ENCODE data around the gene LEFTY2. TPM values are rescaled to one million over a fixed set of nuclear protein-coding genes. Genes with fewer than 3 reads are reported as not detected.
A peak's percentile ranks its signal among the peaks of the same experiment; 100 is the strongest.

The LEFTY2 gene
- total and polyA plus RNA-seq, 9 of the 15 experiments (the other 6 are each of a cell fraction or from before 2014, with no cell fraction given): 0.04 to 0.14 TPM; not detected in 7

DNA sequence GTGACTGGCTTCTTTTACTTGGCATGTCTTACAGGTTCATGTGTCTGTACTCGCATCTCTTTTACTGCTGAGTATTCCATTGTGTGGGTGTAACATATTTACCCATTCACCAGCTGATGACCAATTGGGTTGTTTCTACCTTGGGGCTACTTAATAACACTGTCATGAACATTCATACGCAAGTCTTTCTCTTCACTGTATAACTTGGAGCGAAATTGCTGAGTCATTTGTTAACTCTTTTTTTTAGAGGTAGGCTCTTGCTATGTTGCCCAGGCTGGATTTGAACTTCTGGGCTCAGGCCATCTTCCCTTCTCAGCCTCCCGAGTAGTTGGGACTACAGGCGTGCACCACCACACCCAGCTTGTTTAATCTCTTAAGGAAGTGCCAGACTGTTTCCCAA is 23.5 kb downstream of the LEFTY2 start (continued):
- TF ChIP-seq ETV6 (IDR thresholded peaks at IDR 0.05; ENCODE audit: borderline replicate concordance in 1 of 2, low read depth in 2 of 2, low read length in 1 of 2) (no peak), ETV6 (CRISPR knock-in tag; IDR thresholded peaks at IDR 0.05; ENCODE audit: borderline replicate concordance) (no peak), NFE2 (IDR thresholded peaks at IDR 0.05; ENCODE audit: low read depth) (peak; percentile 93), PTTG1 (tag; IDR thresholded peaks at IDR 0.05; ENCODE audit: low read depth) (no peak), PHF21A (IDR thresholded peaks at IDR 0.05; ENCODE audit: borderline replicate concordance, low read depth) (no peak), JUND (IDR thresholded peaks at IDR 0.05; ENCODE audit: borderline replicate concordance, low read depth, low read length) (no peak), JUND (tag; IDR thresholded peaks at IDR 0.05; ENCODE audit: borderline replicate concordance, low read depth, low read length) (no peak), TAF7 (tag; IDR thresholded peaks at IDR 0.05) (no peak), HDAC2 (IDR thresholded peaks at IDR 0.05) (0 out of 2 replicates have a peak, but pooled peaks have one; percentile 36), FUS (optimal IDR thresholded peaks at IDR 0.05; ENCODE audit: low read depth, low read length) (no peak), MAZ (CRISPR knock-in tag; conservative IDR thresholded peaks at IDR 0.05 in 1 of 2, IDR thresholded peaks at IDR 0.05 in 1 of 2) (no peak), ZC3H8 (IDR thresholded peaks at IDR 0.05) (no peak), PHF20 (IDR thresholded peaks at IDR 0.05; ENCODE audit: partially characterized antibody) (no peak), KAT2B (IDR thresholded peaks at IDR 0.05; ENCODE audit: low read depth, low read length) (no peak), XRCC5 (IDR thresholded peaks at IDR 0.05; ENCODE audit: low read depth, low read length) (no peak), SMAD4 (CRISPR knock-in tag; conservative IDR thresholded peaks at IDR 0.05) (0 out of 2 replicates have a peak, but pooled peaks have one; percentile 33), ADNP (tag; IDR thresholded peaks at IDR 0.05) (no peak), BCOR (IDR thresholded peaks at IDR 0.05) (0 out of 2 replicates have a peak, but pooled peaks have one; percentile 19), C11orf30 (IDR thresholded peaks at IDR 0.05; ENCODE audit: low read depth) (peak; percentile 95)
- TF ChIP-seq, protein P1, sequence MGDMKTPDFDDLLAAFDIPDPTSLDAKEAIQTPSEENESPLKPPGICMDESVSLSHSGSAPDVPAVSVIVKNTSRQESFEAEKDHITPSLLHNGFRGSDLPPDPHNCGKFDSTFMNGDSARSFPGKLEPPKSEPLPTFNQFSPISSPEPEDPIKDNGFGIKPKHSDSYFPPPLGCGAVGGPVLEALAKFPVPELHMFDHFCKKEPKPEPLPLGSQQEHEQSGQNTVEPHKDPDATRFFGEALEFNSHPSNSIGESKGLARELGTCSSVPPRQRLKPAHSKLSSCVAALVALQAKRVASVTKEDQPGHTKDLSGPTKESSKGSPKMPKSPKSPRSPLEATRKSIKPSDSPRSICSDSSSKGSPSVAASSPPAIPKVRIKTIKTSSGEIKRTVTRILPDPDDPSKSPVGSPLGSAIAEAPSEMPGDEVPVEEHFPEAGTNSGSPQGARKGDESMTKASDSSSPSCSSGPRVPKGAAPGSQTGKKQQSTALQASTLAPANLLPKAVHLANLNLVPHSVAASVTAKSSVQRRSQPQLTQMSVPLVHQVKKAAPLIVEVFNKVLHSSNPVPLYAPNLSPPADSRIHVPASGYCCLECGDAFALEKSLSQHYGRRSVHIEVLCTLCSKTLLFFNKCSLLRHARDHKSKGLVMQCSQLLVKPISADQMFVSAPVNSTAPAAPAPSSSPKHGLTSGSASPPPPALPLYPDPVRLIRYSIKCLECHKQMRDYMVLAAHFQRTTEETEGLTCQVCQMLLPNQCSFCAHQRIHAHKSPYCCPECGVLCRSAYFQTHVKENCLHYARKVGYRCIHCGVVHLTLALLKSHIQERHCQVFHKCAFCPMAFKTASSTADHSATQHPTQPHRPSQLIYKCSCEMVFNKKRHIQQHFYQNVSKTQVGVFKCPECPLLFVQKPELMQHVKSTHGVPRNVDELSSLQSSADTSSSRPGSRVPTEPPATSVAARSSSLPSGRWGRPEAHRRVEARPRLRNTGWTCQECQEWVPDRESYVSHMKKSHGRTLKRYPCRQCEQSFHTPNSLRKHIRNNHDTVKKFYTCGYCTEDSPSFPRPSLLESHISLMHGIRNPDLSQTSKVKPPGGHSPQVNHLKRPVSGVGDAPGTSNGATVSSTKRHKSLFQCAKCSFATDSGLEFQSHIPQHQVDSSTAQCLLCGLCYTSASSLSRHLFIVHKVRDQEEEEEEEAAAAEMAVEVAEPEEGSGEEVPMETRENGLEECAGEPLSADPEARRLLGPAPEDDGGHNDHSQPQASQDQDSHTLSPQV (IDR thresholded peaks at IDR 0.05): 0 out of 2 replicates have a peak, but pooled peaks have one; percentile 32
- TF ChIP-seq, protein P2, sequence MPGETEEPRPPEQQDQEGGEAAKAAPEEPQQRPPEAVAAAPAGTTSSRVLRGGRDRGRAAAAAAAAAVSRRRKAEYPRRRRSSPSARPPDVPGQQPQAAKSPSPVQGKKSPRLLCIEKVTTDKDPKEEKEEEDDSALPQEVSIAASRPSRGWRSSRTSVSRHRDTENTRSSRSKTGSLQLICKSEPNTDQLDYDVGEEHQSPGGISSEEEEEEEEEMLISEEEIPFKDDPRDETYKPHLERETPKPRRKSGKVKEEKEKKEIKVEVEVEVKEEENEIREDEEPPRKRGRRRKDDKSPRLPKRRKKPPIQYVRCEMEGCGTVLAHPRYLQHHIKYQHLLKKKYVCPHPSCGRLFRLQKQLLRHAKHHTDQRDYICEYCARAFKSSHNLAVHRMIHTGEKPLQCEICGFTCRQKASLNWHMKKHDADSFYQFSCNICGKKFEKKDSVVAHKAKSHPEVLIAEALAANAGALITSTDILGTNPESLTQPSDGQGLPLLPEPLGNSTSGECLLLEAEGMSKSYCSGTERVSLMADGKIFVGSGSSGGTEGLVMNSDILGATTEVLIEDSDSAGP (CRISPR knock-in tag; IDR thresholded peaks at IDR 0.05): no peak
- TF ChIP-seq, protein P3, sequence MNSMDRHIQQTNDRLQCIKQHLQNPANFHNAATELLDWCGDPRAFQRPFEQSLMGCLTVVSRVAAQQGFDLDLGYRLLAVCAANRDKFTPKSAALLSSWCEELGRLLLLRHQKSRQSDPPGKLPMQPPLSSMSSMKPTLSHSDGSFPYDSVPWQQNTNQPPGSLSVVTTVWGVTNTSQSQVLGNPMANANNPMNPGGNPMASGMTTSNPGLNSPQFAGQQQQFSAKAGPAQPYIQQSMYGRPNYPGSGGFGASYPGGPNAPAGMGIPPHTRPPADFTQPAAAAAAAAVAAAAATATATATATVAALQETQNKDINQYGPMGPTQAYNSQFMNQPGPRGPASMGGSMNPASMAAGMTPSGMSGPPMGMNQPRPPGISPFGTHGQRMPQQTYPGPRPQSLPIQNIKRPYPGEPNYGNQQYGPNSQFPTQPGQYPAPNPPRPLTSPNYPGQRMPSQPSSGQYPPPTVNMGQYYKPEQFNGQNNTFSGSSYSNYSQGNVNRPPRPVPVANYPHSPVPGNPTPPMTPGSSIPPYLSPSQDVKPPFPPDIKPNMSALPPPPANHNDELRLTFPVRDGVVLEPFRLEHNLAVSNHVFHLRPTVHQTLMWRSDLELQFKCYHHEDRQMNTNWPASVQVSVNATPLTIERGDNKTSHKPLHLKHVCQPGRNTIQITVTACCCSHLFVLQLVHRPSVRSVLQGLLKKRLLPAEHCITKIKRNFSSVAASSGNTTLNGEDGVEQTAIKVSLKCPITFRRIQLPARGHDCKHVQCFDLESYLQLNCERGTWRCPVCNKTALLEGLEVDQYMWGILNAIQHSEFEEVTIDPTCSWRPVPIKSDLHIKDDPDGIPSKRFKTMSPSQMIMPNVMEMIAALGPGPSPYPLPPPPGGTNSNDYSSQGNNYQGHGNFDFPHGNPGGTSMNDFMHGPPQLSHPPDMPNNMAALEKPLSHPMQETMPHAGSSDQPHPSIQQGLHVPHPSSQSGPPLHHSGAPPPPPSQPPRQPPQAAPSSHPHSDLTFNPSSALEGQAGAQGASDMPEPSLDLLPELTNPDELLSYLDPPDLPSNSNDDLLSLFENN (IDR thresholded peaks at IDR 0.05; ENCODE audit: low read depth in 2 of 2, low read length in 2 of 2): no peak
